HG03175 (cell line): ENCODE data around the gene MFAP1.
A peak's percentile ranks its signal among the peaks of the same experiment; 100 is the strongest.
"Not testable (repeated sequence)": the region's sequence is repeated elsewhere in the genome, so short reads cannot be mapped to it uniquely, and the experiment has no call there.

Source experiments
- ATAC-seq: cut with Tn5 transposase; IDR thresholded peaks from one replicate; pipeline ENCODE4 v1.9.1; 2021; ENCODE audit warnings: mild to moderate bottlenecking, moderate library complexity; ENCODE audit not compliant: unreplicated experiment

Gene MFAP1

GRCh38 chr15:43825305-43825704, 815 bp upstream of the MFAP1 start:
- ATAC-seq = not testable (repeated sequence)

- no peak for ATAC-seq
These were observed 3.0 kb downstream of the MFAP1 start for GRCh38 chr15:43821505-43821904.

DNA sequence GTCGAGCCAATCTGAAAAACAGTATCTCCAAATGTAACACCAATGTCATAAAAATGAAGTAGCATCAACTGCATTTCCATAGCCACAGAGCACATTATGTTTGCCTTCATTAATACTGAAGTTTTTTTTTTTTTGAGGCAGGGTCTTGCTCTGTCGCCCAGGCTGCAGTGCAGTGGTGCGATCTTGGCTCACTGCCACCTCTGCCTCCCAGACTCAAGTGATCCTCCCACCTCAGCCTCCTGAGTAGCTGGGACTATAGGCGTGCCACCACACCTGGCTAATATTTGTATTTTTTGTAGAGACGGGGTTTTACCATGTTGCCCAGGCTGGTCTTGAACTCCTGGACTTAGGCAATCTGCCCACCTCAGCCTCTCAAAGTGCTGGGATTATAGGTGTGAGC, 9.4 kb downstream of the MFAP1 start:
- ATAC-seq = not testable (repeated sequence)

DNA sequence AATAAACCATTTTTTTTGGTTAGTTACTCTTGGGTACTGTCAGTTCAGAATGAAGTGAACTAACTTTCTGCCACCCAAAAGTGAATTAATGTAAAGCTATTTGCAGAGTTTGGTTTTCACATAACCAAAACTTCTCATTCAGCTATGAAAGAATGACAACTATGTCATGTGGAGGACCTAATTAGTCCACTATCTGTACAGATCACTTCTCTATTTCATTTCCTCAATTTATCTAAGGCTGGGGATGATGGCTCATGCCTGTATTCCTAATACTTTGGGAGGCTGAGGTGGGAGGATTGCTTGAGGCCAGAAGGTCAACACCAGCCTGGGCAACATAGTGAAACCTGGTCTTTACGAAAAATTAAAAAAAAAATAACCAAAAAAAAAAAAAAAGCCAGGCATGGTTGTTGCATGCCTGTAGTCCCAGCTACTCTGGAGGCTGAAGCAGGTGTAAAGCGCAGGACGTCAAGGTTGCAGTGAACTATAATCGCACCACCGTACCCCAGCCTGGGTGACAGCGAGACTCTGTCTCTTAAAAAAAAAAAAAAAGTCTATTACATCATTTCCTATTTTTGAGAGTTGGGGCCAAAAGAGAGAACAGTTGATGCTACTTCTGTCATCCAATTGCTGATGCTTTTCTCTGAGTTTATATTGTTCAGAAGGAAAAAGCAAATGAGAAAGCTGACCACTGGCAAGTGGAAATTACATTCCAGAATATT, 15.4 kb downstream of the MFAP1 start:
- peak; percentile 74 for ATAC-seq

- ATAC-seq = no peak
These were observed 16.0 kb downstream of the MFAP1 start for GRCh38 chr15:43808435-43808950.

DNA sequence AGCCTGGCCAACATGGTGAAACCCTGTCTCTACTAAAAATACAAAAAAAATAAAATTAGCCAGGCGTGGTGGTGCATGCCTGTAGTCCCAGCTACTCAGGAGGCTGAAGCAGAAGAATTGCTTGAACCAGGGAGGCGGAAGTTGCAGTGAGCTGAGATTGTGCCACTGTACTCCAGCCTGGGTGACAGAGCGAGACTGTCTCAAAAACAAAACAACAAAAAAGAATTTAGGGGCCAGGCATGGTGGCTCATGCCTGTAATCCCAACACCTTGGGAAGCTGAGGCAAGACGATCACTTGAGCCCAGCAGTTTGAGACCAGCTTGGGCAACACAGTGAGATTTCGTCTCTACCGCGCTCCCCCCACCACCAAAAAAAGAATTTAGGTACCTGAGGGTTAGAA, 21.8 kb downstream of the MFAP1 start:
- not testable (repeated sequence) for ATAC-seq

- peak; percentile 98 for ATAC-seq
These were observed 24.0 kb downstream of the MFAP1 start, which contains the start of gene HYPK for GRCh38 chr15:43800286-43801141. Gene HYPK (plus strand): TSS chr15:43800599. CDS start chr15:43800623, 24 bp downstream.

GRCh38 chr15:43799945-43800285, 24.6 kb downstream of the MFAP1 start, which contains the start of gene SERINC4:
Gene SERINC4 (minus strand): TSS chr15:43800220. CDS start chr15:43799986, 234 bp downstream.
- ATAC-seq = no peak

DNA sequence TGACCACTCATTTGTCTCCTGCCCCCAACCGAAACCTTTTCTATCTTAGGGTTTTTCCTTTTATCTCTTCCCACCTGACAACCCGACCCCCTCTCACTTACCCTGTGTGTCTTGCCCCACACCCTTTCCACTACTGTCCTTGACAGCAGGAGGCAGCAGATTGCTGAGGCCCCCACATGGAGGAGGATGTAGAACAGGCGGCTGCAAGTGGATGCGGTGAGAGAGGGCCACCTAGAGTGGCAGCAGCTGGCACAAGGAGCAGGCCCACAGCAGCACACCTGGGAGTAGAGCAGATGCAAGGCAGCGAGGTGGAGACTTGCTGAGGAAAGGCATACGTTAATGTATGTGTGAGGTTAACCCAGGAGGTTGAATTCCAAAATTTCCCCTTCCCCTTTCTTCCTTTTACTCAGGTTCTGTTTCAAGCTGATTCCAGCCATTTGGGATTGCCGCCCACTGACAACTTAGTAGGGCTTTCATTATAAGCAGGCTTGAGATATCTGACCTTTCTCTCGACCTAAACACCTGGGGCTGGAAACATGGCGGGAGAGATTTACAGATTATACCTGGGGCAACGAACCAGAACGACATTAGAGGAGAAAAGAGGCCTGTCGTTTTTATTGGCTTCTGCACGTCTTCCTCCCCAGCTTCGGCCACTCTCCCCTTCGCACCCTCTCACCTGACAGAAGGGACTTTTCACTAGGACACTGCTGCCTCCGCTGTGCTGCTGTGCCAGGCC, 25.1 kb downstream of the MFAP1 start:
- no peak for ATAC-seq

- no peak for ATAC-seq
These were observed 27.9 kb downstream of the MFAP1 start for GRCh38 chr15:43796566-43796965.

- no peak for ATAC-seq
These were observed 28.5 kb downstream of the MFAP1 start for GRCh38 chr15:43795997-43796396.

DNA sequence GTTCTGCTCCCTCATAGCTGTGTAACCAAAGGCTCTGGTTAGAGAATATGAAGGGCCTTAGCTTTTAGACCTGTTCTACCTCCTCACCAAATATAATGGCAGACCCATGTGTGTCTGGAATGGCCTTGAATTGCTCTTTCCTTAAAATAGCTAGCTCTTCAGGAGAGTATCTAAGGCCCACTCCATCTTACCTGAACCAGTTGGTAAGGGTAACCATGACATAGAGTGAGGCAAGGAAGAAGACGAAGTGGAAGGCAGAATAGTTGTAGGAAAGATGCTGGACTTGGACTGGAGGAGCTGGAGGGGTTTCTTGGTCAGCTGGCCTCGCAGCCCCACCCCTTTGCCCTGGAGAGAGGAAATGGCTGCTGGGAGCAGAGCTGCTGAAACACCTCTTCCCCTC, 29.3 kb downstream of the MFAP1 start:
- ATAC-seq = no peak

DNA sequence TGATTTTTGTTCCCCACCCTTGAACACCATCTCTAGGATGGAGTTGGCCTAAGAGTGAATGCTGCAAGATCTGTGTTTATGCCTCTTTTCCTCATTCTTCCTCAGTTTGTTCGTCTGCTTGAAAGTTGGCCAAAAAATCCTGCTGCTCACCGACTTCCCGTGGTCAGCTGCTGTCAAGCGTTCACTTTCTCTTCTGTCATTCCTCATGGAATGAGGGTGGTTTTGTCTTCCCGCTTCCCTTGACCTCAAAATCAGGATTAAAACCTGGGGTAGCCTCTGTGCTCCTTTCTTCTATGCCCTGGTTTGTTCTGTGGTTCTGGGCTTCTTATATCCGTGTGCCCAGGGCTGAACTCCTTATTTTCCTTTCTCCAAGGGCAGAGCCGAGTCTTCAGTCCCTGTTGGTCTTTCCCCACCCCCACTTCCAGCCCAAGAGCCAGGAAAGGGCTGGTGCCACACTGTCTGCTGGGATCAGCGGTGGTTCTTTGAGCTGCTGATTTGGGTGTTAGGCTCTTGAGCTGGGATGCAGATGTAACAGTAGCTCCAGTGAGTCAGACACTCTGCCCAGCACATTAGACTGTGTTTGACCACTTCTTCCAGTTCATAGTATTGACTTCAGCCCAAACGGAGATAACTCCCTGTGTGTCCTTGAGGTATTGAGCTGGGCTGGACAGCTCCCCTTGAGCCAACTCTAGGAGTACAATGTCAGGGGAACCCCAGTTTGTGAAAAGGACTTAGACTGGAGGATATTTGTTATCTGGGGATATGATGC, 30.0 kb downstream of the MFAP1 start:
- no peak for ATAC-seq

GRCh38 chr15:43793647-43794046, 30.8 kb downstream of the MFAP1 start:
- ATAC-seq = no peak

GRCh38 chr15:43792761-43793476, 31.6 kb downstream of the MFAP1 start:
- ATAC-seq = no peak

- peak; percentile 87 for ATAC-seq
These were observed 32.3 kb downstream of the MFAP1 start, which contains the start of gene SERF2 for GRCh38 chr15:43791993-43792760. Gene SERF2 (plus strand): TSS chr15:43792320. CDS start chr15:43792377, 57 bp downstream.

DNA sequence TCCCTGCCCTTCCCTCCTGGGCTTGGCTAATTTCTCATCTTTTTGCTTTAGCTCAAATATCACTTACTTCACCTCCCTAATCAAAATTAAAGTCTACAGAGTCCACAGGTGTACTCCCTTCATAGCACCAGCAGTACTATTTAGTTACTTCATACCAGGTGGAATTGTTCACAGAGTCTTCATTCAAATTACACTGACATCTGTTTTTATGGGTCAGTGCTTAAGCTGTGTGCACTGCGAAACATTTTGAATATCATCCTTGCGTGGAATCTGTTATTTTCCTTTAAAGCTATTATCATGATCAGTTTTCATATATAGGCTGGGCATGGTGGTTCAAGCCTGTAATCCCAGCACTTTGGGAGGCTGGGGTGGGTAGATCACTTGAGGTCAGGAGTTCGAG, 35.1 kb downstream of the MFAP1 start:
- no peak for ATAC-seq

- no peak for ATAC-seq
These were observed 45.5 kb downstream of the MFAP1 start for GRCh38 chr15:43779016-43779415.
